Measurements from ENCODE around the gene ADSS1.

Gene ADSS1

DNA sequence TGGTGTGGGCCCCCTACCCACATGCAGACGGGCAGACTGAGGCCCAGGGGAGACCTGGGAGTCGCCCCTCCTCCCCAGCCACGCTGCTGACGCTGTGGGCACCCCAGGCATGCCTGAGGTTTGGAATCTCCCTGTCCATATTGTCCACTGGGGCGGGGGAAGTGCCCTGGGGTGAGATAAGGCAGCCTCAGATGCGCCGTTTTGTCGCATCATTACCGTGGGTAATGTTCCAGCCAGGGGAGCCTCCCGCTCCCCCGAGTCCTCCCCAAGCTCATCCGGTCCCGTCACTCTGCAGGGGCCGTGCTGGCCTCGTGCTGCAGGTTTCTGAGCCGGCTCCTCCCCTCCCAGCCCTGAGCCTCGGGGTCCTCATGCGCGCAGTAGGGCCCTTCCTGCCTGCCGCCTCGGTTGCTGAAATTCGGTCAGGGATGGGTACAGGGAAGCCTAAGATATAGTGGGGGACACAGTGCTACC, 23.2 kb upstream of the ADSS1 start:
- no peak for DNase-seq

DNA sequence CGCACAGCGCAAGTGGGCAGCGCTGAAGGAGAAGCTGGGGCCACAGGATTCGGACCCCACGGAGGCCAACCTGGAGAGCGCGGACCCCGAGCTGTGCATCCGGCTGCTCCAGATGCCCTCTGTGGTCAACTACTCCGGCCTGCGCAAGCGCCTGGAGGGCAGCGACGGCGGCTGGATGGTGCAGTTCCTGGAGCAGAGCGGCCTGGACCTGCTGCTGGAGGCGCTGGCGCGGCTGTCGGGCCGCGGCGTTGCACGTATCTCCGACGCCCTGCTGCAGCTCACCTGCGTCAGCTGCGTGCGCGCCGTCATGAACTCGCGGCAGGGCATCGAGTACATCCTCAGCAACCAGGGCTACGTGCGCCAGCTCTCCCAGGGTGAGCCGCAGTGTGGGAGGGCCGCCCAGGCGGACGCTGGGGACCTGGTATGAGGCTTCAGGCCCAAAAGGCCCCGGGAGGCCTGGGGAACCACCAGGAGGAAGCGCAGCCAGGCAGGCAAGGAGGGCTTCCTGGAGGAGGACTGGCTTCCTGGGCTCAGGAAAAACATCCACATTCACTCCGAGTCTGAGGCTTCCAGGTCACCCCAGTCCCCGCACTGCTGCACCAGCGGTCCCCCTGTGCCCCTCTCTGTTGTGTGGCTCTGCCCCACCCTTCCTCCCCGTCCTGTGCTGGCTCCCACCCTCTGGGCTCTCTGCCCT, 22.5 kb upstream of the ADSS1 start:
- no peak for DNase-seq

DNA sequence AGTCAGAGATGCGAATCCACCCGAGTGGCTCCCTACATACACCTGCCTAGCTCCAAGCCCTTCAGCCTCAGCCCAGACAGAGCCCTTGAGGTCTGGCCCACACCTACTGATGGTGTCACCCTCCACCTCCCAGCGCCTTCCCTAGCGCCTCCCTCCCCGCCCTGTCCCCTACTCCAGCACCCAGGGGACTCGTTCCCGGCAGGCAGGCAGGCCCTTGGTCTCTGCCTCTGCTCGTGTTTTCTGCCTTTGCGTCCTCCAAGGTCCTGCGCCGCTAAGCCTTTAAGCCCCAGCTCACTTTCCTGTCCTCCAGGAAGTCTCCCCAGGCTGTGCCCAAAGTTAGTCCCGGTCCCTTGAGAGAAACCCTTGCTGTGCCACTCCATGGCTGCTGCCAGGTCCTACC, 21.9 kb upstream of the ADSS1 start:
- DNase-seq, result no peak

DNA sequence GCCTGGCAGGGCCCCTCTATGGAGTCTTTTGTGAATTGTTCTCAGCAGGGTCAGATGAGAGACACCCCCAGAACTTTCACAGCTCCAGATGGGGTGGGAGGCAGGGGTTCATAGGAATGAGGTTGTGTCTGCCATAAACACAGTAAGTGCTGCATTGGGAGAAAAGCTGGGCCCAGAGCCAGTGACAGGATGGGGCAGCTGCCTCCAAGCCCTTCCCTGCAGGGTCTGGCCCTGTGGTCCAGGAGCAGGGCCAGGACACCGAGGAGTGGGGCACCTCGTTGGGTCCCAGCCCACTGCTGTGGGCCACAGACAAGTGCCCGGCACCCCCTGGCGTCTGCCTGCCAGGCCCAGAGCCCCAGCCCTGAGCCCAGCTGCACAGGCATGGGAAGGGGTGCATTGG, 21.4 kb upstream of the ADSS1 start:
- no peak for DNase-seq

DNA sequence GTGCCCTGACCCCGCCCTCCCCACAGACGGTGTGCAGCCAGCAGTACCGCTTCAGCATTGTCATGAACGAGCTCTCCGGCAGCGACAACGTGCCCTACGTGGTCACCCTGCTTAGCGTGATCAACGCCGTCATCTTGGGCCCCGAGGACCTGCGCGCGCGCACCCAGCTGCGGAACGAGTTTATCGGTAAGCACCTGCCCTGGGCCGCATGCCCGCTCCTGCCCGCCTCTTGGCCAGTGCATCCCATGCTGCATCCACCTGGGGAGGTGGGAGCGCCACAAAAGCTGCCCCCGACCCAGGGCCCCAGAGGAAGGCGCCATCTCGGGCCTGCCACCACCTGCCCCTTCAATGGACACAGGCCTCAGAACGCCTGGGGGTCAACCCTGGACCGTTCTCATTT, 20.8 kb upstream of the ADSS1 start:
- no peak for DNase-seq

DNA sequence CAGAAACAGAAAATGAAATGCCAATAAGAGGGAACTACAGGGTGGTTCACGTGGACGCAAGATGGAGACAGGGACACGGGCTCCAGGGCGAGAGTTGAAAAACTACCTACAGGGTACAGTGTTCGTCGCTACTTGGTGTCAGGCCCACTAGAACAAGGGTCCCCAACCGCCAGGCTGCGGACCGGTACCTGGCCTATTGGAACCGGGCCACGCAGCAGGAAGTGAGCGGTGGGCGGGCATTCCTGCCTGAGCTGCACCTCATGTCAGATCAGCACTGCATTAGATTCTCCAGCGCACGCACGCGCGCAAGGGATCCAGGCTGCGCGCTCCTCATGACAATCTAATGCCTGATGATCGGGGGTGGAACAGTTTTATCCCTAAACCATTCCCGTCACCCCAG, 19.8 kb upstream of the ADSS1 start:
- DNase-seq, result no peak

DNA sequence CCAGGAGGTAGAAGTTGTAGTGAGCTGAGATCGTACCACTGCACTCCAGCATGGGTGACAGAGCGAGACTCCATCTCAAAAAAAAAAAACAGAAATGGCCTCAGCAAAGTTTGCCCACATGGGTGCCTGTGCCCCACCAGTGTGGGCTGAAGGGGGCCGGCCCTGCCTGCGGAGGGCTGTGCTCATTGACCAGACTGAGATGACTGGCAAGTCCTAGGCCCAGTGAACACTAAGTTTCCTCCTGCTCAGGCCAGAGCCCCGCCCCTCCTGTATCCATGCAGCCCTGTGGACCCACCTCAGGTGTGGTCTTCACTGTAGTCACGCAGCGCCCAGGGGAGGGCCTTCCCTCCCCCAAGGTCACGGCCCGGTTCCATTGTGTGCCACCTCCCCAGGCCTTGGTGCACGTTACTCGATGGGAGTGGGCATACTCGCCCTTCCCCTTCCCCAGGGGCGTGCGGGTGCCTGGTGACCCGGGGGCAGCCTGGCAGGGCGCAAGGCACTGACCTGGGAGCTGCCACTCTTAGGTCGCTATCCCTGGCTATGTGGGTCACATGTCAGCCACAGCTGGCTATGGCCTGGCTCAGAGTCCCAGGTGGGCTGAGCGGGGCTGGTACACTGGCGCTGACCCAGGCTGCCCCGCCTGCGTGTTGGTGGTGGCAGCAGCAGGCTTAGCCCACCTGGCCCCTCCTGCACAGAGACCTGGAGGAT, 18.5 kb upstream of the ADSS1 start:
- no peak for DNase-seq

DNA sequence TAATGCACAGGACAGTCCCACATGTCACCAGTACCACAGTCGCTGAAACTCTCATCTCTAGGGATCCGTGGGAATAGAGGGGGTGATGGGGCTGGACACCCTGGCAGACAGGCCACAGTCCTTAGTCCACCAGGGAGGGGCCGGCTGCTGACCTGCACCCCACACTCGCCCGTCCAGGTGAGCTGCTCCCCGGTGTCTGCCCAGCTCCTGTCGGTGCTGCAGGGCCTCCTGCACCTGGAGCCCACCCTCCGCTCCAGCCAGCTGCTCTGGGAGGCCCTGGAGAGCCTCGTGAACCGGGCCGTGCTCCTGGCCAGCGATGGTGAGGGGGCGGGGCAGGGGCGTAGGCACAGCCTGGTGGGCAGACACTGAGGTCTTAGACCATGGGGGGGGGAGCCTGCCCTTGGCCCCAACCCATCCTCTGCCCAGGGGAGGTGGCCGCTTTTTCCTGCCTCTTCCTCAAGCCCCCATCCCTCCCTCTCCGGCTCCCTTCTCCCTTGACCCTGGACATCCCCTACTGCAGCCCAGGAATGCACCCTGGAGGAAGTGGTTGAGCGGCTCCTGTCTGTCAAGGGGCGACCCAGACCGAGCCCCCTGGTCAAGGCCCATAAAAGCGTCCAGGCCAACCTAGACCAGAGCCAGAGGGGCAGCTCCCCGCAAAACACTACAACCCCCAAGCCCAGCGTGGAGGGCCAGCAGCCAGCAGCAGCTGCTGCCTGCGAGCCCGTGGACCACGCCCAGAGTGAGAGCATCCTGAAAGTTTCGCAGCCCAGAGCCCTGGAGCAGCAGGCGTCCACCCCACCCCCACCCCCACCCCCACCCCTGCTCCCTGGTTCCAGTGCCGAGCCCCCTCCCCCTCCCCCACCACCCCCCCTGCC, 17.1 kb upstream of the ADSS1 start:
- DNase-seq, result peak; percentile 34

DNA sequence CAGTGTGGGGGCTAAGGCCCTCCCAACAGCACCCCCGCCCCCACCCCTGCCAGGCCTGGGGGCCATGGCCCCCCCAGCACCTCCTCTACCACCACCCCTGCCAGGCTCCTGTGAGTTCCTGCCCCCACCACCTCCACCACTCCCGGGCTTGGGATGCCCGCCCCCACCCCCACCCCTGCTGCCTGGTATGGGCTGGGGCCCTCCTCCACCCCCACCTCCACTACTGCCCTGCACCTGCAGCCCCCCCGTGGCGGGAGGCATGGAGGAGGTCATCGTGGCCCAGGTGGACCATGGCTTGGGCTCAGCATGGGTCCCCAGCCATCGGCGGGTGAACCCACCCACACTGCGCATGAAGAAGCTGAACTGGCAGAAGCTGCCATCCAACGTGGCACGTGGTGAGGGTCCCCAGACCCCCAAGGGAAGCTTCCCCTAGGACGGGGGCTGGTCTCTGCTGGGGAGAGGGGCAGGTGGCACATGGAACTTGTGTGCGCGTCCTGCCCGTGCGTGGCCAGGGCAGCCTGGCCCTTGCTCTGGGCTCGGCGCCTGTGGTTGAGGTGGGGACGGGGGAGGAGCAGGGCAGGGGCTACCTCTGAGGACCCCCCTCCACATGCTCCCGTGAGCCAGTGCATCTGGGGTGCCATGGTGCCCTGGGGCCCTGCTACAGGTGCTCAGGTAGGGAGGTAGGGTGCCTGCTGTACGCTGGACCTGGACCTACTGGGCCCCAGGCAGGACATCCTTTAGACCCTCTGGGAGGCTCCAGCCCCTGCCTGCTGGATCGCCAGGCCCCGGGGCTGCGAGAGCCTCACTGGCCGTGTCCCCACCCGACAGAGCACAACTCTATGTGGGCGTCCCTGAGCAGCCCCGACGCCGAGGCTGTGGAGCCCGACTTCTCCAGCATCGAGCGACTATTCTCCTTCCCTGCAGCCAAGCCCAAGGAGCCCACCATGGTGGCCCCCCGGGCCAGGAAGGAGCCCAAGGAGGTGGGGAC, 16.1 kb upstream of the ADSS1 start:
- no peak for DNase-seq

DNA sequence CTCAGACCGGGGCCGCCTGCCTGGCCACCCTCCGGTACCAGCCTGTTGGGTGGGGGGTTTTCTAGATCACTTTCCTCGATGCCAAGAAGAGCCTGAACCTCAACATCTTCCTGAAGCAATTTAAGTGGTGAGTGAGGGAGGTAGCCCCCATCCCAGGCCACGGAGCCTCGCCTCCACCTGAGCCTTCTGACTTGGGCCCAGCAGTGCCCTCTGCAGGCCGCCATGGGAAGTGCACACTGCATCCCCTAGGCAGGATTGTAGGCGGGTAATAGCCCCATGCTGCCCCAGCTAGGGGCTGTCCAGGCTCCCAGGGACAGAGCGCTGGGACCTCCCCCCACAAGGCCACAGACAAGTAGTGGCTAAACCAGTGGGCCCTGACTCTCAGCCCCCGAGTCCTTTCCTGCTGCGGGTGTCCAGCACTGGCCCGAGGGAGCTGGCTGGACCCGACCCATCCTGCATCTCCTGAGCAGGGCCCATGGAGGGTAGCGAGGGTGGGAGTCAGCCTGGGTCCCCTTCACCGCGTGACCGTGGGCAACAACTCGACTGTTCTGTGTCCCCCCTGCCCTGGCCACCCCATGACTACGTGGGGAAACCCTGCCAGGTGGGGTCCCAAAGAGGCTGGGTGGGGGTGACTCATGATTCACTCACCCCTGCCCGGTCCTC, 15.3 kb upstream of the ADSS1 start:
- peak; percentile 55 for DNase-seq

DNA sequence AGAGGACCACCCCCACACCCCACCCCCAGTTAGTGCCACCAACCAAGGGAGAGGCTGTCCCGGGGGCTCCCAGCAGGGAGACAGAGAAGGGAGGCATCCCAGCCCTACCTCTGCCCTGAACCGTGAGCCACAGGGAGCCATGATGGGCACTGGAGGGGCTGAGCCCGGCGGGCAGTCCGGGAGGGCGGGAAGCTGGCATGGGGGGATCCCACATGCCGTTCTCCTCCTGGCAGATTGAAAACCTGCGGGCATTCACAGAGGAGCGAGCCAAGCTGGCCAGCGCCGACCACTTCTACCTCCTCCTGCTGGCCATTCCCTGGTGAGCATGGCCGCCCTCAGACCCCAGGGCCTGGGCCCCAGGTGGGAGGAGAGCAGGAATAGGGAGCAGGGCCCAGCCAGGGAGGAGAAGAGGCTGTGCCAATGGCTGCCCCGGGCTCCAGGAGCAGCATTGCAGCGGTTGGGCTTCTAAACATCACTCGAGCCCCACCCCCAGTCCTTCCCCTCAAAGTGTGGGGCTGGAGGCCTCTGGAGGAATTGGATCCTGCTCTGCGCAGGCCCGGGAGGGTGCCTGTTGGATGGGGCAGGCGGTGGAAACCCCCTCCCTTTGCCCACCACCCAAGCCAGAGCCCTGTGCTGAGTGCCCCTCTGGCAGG, 14.5 kb upstream of the ADSS1 start:
- DNase-seq, result no peak

DNA sequence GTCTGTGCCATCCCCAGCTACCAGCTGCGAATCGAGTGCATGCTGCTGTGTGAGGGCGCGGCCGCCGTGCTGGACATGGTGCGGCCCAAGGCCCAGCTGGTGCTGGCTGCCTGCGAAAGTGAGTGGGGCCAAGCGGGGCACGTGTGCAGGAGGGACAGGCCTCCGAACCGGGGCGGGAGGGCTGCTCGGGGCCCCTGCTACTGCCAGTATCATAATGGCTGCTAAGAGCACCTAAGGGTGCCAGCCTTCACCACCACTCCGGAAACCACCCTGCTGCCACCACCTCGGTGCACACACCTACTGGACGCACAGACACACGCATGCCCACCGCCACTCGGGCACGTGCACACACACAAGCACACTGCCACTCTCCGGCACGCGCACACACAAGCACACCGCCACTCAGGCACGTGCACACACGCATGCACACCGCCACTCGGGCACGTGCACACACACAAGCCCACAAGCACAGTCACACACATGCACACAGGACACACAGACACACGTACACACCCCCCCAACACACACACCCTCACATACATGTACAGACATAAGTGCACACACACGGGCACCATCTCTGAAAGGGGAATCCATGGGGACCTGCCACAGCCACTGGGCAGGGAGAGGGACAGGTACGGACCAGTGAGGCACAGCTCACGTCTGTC, 13.8 kb upstream of the ADSS1 start:
- DNase-seq, result no peak

DNA sequence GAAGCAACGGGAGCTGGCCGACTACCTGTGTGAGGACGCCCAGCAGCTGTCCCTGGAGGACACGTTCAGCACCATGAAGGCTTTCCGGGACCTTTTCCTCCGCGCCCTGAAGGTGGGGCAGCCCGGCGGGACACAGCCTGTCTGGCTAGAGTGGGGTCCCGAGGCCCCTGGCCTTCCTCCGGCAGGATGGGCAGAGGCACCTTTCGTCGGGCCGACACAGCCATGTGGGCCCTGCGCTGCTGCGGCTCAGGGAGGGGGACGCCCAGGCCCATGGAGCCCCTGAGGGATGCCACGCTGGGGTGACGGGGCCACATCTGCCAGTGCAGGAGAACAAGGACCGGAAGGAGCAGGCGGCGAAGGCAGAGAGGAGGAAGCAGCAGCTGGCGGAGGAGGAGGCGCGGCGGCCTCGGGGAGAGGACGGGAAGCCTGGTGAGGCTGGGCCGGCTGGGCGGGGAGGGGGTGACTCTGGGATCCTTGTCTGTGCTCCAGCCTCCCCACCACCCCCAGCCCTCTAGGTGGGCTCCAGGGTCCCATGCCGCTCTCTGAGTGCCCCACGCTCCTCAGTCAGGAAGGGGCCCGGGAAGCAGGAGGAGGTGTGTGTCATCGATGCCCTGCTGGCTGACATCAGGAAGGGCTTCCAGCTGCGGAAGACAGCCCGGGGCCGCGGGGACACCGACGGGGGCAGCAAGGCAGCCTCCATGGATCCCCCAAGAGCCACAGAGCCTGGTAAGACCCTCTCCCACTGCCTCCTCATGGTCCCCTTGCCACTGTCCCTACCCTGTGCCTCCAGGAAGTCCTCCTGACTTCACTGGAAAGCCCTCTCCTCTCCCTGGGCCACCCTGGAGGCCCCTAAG, 10.9 kb upstream of the ADSS1 start:
- no peak for DNase-seq

DNA sequence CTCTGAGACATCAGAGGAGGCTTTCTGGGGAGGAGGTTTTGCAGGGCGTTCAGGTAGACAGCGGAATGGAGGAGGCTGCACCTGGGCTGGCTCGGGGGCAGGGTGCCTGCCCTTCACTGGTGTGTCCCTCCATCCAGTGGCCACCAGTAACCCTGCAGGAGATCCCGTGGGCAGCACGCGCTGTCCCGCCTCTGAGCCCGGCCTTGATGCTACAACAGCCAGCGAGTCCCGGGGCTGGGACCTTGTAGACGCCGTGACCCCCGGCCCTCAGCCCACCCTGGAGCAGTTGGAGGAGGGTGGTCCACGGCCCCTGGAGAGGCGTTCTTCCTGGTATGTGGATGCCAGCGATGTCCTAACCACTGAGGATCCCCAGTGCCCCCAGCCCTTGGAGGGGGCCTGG, 10.0 kb upstream of the ADSS1 start:
- no peak for DNase-seq

DNA sequence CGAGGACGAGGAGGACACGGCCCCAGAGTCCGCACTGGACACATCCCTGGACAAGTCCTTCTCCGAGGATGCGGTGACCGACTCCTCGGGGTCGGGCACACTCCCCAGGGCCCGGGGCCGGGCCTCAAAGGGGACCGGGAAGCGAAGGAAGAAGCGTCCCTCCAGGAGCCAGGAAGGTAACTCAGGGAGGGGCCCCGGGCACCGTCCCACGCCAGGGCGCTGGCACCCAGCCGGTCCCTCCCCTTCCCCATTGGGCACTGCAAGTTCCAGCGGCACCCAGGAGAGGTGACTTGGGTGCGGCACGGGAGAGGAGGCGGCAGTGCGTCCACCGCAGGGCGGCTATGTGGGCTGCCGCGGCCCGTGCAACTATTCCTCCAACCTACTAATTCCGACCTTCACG, 9.3 kb upstream of the ADSS1 start:
- no peak for DNase-seq

DNA sequence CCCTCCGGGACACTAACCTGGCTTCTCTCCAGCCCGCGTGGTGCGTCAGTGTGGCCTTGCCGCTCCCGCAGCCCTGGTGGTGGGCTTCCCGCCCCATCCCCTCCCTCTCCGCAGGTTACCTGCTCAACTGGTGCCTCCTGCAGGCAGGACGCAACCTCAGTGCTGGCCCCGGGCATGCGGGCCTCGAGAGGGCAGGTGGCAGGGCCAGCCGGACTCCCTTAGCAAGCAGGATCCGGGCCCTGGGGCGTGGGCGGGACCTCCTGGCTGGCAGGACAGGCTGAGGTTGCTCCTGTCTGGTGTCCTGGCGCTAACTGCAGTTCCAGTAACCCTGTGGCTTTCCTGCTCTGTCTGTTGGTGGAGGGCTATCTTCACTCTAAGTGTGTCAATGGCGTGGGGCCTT, 8.6 kb upstream of the ADSS1 start:
- no peak for DNase-seq

DNA sequence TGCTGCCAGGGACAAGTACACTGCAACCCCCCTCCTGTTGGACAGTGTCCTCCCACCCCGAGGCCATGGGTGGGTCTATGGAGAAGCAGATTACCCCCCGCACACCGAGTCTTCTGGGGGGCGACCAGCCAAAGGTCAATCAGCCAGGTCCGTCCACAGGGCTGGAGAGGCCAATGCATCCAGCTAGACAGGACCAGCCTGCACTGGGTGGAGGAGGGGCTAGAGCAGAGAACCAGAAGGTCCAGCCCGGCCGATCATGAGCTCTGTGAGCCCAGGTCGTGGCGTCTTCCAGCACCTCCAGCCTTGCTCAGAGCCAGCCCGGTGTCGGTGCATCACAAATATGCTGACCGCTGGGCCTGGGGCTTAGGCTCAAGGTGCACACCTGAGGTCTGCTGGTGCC, 8.2 kb upstream of the ADSS1 start:
- no peak for DNase-seq

DNA sequence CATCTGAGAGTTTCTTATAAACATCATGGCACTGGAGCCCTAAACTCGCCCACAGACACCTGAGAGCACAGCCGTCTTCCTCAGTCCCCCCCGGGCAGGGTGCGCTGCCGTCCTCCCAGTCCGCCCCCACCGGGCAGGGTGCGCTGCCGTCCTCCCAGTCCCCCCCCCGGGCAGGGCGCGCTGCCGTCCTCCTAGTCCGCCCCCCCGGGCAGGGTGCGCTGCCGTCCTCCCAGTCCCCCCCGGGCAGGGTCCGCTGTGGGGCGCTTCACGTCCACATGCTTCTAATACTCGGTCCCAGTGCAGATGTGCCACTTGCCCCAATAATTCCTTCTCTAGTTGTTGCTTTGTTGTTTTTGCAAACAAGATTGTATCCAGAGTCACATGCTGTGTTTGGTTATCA, 6.9 kb upstream of the ADSS1 start:
- no peak for DNase-seq

DNA sequence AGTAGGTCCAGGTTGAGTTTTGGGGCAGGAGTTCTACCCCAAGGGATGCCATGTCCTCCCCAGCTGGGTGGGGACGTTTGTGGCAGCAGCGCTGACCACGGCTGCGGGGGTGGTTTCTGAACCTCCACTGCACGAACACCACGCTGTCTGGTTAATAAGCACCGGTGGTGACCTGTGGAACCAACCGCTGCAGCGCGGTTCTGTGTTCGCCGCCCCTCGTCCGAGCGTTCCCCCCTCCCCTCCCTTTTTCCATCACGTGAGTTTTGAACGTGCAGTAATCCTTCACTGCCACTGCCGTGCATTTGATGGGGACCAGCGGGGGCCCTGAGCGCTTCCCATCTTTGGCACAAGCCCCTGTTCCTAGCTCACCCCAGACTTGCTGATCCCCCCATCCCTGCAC, 6.4 kb upstream of the ADSS1 start:
- no peak for DNase-seq

DNA sequence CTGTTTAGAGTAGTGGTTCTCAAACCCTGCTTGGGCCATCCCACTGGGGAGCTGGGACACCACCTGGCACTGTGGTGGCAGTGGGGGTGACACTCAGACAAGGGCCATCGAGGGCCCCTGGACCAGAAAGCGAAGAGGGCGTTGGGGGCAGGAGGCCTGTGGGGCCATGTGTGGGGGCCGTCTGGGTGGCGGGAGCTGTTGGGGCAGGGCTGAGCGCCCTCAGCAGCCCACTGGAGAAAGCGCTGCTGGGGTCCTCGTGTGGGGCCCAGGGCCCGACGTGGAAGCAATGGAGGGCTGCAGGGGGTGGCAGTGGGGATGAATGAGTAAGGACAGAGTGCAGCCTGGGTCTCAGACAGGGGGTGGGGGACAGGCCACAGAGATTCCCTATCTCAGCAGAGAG, 5.9 kb upstream of the ADSS1 start:
- no peak for DNase-seq

Data from fibroblast of upper back skin (primary cell).